Activated T-helper 1 cell treated with Interleukin-2 at 50 U/mL for 16 hours (primary cell): Measurements from ENCODE around the gene EHBP1.

ENCODE experiments used
- DNase-seq: peaks from one replicate; pipeline ENCODE4 v3.0.0-alpha.2; 2020; ENCODE audit warnings: low read depth

Gene EHBP1

DNA sequence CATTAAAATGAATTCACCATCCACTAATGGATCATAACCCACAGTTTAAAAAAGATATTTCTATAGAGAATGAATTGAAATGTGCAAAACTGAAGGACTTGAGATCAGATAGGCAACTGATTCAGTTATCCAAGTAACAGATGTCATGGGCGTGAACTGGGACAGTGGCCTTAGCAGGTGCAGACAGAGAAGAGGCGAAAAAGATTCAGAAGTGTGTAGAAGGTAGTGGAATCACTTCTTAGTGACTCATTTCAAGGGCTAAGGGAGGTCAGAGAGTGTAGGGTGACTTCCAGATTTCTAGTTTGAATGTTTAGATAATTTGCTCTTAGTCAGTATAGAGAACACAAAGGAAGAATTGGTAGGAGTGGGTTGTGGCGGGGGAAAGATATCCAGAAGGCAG, 79.7 kb downstream of the EHBP1 start:
- DNase-seq, result no peak

DNA sequence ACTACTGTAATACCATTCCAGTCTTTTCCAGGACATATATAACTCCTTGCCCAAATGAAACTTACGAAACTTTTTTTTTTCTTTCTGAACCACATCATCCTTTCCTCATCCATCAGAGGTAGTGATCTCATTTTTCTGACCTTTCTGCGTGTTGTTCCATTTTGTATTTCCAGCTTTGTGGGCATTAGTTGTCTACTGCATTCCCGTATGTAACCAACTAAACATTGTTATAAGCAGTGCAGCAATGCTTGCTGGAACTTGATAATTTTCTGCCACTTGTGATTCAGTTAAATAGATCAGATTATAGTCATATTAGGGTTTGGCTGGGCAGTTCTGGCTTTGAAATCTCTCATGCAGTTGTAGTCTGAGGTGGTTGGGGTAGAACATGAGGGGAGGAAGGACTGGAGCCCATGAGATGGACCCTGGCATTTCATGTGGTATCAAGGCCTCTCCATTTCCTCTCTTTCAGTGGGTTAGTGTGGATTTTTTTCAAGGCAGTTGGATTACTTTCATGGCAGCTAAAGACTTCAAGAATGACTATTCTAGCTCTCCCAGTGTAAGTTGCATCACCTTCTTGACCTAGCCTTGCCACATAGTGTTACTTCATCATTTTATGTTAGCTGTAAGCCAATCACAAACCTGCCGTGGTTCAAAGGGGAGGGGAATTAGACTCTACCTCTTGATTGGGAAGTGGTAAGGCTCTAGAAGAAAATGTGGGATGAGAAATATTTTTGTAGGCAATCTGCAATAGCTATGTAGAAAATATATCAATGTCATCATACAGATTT, 80.5 kb downstream of the EHBP1 start:
- DNase-seq, result no peak

DNA sequence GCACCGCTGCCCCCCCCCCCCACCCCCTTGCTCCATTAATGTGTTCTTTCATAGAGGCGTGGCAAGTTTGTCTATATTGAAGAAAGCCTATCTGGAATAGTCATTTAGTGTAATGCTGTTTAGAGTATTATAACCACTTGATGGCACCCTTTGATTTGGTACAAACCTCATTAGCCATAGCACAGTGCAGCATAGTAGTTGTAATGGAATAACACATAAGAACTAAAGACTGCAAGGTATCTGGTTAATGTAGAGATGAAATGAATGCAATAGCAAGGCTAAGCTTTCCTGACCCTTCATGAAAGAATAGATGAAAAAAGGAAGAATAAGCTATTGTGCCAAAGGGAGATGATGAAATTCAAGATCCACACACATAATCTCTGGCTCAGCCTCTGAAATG, 81.9 kb downstream of the EHBP1 start:
- no peak for DNase-seq

DNA sequence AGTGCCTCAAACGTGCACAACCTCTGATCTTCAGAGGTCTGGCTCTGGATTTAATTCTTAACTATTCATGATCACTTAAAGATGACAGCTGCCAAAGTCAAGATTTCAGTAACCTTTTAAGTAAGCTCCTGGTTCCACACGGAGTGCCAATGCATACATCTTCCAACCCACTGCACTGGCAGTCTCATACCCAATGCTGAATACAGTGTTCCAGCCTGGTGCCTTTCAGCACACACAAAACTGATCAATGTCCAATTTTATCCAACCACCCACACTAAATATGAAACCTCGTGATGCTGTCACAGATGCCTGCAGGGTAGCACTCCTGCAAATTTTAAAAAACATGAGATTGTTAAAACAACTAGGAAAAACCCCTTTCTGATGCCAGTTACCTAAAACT, 84.0 kb downstream of the EHBP1 start:
- no peak for DNase-seq

DNA sequence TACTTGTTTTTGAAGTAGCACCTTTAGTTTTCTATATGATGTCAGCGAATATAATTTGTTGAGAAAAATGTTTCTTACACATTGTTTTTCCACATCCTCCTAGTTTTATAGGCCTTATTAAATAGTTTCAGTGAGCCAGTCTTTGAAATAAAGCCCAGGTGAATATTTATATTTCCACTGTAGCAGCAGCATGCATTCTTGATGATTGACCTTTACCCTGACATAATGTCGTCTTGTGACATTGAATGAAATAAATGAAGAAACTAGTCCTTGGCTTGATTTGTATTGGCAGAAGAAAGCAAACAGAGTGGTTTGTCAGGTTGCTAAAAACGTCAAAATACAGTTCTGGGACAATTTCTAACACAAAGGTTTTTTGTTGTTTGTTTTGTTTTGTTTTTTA, 84.4 kb downstream of the EHBP1 start:
- DNase-seq, result no peak

DNA sequence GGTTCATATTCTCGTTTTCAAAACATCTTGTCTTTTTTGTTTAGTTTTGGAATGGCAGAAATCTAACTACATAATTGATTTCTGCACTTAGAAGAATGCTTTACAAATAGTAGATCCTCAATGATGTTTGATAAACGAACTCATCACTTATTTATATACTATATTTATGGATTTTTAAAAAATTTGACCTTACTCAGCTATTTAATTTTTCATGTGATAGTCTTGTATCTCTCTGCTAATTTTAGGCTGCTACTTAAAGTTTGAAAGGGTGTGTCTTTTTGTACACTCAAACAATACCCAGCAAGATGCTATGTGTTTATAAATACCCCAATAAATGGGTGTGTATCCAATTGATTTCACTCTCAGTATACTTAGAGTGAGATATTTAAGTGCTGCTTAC, 86.9 kb downstream of the EHBP1 start:
- DNase-seq, result no peak

DNA sequence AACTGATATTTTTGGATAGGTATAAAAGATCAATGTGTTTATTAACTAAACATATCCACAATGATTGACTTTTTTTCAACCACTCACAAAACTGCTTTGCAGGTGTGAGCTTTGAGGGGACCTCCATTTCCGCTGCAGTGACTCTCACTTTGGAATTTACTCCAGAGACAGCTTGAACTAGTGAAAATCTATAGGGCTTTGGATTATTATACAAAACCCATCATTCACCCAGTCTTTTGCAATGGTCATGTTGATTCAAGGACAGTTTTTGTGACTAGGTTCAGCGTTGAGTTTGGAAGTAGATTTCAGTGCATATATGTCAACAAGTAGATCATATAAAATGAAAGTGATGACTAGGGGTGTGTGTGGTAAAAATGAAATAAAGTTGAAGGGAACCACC, 87.7 kb downstream of the EHBP1 start:
- no peak for DNase-seq

DNA sequence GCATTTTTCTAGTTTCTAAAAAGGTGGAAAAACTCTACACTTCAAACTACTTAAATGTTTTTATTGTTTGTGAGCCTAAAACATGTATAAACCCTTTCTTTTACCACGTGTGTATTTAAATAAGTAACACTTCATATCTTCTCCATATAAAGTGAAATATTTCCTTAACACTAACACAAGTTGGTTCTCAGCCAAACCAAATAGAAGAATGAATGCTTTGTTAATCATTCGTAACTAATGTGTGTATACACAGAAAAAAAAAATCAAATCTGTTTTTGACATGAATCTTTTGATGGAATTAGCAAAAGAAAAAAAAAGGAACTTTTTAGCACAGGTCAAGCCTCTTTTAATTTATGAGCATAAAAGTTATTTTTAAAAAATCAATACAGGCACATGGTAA, 89.3 kb downstream of the EHBP1 start:
- DNase-seq, result no peak

DNA sequence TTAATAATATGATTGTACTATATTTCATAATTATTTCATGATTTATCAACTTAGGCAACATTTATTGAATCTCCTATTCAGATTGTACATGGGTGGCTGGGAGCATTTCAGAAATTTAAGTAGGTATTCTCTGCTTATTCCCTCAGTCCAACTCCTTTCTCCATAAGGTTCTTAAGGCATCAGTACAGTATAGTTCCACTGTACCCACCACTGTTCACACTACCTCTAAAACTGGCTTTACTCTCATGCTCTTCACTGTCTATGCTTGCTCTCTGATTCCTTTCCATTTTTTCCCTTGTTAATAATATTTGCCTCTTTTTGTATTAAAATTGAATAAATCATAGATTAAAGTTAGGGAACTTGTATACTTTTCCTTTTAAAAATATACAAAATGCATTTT, 89.8 kb downstream of the EHBP1 start:
- no peak for DNase-seq

DNA sequence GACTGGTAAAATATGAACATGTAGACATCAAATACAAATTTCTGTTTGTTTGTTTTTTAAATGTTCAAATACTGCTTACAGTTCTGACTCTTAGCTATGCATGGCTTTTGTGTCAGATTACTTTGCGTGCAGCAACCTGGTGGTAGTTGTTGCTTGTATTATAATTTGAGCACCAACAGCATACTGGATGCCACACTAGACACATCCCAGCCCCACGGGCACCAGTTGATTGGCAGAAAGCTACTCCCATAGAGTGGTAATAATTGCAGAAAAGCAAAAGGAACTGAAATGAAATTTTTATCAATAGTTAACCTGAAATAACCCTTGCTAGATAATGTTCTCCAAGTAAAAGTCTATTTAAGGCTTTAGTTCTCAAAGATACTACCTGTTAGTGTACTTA, 91.6 kb downstream of the EHBP1 start:
- DNase-seq, result no peak

DNA sequence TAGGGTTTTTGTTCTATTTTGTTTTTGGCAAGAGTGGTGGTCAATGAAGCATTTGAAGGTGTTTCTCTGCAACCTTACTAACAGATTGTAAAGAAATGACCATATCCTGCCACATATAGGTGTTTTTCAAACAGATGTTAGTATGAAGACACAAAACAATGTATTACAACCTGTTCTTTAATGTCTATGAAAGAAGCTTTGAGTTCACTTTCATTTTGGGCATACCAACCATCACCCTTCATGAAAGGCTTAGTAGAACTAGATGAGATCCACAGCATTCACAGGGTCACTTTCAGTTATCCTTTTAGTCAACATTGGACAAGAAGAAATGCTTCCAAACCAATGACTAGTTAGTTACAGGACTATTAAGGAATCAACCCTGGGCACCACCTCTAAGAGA, 95.1 kb downstream of the EHBP1 start:
- DNase-seq, result no peak

DNA sequence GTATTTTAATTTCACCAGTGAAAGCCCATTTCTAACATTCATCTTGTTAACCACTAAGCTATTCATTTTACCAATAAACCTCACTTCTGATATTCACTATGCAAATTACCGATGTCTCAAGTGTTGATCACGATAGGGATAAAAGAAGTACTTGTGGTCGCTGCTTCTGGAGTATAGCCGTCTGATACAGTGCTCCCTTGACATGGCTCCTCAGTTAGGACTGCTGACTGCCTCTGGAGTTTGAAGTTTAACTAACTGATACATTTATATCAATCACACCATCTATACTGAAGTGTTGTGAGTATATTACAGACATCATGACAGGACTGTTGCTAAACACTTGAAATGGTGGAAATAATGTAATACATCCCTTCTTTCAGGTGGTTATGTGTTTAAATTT, 95.6 kb downstream of the EHBP1 start:
- no peak for DNase-seq

DNA sequence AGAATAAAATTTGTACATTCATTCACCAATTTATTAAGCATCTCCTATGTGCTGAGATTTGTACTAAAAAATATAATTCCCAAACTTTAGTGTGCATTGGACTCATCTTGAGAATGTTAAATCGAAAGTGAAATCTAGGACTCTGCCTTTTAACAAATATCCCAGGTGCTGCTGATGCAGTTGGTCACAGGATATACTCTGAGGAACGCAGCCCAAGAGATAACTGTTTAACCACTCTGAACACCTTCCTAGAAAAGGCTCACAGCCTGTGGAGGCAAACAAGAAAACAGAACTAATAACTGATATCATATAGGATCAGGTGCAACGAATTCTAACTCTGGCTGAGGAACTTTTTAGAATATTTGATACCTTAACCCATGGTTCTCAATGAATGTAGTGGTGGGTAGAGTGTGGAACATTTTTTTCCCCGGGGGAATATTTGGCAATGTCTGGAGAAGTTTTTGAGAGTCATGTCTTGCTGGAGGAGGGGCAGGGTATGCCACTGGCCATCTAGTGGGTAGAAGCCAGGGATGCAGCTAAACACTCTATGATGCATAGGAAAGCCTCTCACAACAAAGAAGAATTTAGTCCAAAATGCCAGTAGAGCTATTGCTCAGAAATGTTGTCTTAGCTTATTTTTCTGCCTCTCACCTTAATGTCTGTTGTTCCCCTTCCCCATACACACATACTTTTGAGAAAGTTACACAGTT, 96.5 kb downstream of the EHBP1 start:
- DNase-seq, result no peak

DNA sequence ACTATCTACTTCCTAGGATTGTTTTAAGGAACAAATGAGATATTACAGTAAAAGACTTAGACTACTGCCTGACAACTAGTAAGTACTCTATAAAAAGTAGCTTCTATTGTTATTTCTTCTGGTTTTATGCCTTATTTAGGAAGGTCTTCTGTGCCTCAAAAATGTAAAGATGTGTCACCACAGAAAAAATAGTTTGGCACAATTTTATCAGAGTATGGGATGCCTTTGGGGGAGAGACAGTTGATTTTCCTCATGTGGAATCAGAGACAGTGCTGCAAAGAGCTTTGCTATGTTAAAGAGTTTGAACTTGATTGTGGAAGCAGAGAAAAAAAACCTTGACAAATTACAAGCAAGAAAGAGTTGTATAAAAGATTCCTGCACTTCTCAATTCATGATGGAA, 98.4 kb downstream of the EHBP1 start:
- DNase-seq, result no peak

DNA sequence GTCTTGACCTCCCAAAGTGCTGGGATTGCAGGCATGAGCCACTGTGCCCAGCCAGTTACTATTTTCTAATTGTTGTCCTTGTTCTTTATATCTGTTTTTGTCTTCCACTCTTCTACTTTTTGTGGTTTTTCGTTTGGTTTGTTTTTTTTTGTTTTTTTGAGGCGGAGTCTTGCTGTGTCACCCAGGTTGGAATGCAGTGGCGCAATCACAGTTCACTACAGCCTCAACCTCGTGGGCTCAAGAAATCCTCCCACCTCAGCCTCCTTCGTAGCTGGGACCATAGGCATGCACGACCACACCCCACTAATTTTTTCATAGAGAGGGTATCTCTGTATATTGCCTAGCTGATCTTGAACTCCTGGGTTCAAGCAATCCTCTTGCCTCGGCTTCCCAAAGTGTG, 100.7 kb downstream of the EHBP1 start:
- DNase-seq, result no peak

DNA sequence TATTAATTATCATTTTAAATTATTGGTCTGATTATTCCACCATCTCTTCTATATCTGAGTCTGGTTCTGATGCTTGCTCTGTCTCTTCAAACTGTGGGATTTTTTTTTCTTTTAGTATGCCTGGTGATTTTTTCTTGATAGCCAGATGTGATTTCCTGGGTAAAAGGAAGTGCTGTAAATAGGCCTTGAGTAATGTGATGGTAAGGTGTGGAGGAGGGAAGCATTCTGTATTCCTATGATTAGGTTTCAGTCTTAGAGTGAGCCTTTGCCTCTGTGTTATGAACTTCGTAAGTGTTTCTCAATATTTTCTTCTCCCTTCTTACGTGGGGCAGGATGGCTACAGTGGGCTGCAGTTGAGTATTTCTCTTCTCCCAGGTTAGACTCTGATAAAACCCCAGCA, 103.0 kb downstream of the EHBP1 start:
- no peak for DNase-seq

DNA sequence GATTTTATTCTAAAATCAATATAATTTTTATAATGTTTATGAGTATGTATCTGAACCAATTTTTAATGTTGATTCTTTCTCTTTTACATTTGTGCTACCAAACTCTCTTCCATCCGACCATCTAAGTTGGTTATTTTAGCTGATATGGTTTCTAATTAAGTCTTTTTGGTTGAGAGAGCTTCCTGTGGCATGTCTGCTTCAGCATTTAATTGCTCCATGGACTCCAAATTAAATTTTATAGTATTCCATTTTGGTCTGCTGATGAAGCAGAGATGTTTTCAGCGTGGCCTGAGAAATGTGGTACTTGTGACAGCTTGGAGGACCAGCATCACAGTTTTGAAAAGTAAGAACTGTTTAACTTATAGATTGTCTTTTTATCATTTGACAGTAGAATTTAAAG, 105.6 kb downstream of the EHBP1 start:
- DNase-seq, result no peak

DNA sequence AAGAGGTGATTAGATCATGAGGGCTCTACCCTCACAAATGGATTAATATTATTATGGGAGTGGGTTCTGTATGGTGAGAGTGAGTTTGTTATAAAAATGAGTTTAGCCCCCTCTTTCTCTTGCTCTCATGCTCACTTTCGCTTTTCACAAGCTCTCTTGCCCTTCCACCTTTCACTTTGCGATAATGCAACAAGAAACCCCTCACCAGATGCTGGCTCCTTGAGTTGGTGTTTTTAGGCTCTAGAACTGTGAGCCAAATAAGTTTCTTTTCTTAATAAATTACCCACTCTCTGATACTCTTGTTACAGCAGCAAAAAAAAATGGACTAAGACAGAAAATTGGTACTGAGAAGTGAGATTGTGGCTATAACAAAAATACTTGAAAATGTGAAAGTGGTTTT, 106.5 kb downstream of the EHBP1 start:
- DNase-seq, result no peak

DNA sequence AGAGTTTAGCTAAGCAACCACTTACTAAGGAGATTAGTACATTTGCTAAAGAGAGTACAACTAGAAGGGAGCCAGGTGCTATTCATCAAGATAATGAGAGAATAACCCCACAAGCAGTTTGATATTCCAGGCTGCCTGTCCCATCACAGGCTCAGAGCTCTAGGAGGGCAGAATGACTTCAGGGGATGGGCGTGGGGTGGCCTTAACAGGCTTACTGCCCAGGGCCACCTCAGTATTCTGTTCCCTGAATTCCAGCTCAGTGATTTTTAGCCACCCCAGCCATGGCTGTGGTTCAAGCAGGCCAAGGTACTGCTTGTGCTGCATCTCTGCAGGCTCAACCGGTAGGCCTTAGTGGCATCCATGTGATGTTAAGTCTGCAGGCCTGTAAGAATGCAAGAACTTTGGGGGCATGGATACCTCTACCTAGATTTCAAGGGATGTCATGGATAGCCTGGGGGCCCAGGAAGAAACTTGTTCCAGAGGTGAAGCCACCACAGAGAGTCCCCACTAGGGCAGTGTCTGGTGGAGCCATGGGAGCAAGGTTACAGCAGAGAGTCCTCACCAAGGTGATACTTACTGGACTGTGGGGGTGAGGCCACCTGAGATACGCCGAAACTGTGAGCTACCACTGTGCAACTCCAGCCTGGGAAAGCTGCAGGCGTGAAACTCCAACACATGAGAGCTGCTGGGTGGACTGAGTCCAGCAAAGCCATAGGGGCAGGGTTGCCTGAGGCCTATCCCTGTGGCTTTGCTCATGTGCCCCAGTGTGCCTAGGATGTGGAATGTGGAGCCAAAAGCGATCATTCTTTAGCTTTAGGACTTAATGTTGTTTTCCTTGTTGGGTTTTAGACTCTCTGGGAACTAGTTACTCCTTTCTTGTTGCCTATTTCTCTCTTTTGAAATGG, 107.7 kb downstream of the EHBP1 start:
- DNase-seq, result no peak

DNA sequence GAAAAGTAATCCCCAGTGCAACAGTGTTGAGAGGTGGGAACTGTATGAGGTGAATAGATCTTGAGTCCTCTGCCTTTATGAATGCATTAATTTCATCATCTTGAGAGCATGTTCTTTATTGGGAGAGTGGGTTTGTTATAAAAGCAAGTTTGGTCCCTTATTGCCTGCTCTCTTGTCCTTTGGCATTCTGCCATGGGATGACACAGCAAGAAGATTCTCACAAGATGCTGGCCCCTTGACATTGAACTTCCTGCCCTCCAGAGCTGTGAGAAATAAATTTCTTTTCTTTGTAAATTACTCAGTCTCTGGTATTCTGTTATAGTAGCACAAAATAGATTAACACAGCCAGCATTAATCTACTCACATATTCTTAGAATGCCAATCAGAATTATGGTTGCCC, 108.6 kb downstream of the EHBP1 start:
- DNase-seq, result no peak

DNA sequence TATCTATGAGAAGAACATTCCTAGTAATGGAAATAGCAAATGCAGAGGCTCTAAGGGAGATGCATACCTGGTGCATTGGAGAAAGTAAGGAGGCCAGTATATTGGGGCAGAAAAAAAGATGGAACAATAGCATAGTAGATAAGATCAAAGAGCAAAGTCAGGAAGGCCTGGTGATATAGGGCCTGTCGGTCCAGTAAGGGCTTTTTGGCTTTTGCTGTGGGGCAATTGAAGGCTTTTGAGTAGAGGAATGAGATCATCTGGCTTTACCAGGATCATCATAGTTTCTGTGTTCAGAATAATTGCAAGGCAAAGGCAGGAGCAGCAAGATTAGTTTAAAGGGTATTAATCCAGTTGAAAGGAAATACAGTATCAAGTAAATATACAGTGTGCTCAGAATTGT, 111.8 kb downstream of the EHBP1 start:
- no peak for DNase-seq

DNA sequence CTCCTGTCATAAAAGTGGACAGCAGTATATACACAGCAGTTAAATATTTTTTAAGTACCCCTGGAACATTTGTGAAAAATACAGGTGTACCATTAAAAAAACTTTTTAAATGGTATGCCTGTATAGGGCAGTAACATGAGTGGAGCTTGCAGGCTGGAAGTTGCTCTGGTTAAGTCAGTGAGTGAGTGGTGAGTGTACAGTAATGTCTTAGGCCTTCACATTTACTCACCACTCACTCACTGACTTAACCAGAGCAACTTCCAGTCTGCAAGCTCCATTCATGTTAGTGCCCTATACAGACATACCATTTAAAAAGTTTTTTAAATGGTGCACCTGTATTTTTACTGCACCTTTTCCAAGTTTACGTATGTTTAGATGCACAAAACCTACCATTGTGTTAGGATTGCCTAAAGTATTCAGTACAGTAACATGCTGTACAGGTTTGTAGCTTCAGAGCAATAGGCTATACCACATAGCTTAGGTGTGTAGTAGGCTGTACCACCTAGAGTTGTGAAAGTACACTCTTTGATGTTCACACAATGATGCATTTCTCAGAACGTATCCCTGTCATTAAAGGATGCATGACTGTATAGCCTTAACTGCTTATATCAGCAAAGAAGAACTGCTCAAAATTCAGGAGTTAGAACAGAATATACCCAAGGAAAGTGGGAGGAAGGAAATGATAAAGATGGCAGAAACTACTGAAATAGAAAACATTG, 112.6 kb downstream of the EHBP1 start:
- DNase-seq, result no peak
